SK-N-SH (cell line): ENCODE data around the gene G6PD. TPM values are rescaled to one million over a fixed set of nuclear protein-coding genes. Genes with fewer than 3 reads are reported as not detected.

Source experiments
- CTCF ChIA-PET: fragments of 300-600, 350-600 bp; formaldehyde crosslinking; extraction: SDS; loops from one replicate; lab custom pipeline; 2021; lab: Yijun Ruan, JAX
- POLR2A ChIA-PET: fragments of 350-600 bp; sonication (Branson Sonifier 250); formaldehyde crosslinking; extraction: SDS; loops from one replicate; lab custom pipeline; 2020; ENCODE audit warnings: antibody characterized with exemption, inconsistent platforms; lab: Yijun Ruan, JAX
- DNase-seq: peaks from one replicate; pipeline ENCODE4 v3.0.0; 2012
- H2AFZ ChIP-seq: fragments of 200-600 bp; sonication (generic); 2 replicates; pipeline ENCODE4 v1.8.1; 2016; ENCODE audit warnings: antibody characterized with exemption, mild to moderate bottlenecking, low read depth
- H3F3A ChIP-seq: fragments of 200-600 bp; sonication (generic); replicated peaks from 2 replicates; pipeline ENCODE3; 2016; ENCODE audit warnings: antibody characterized with exemption, mild to moderate bottlenecking; ENCODE audit not compliant: insufficient read depth
- H3K27ac ChIP-seq, 2 experiments: fragments of 200-500 bp in 1 of 2; fragments of 200-600 bp in 1 of 2; sonication (Bioruptor generic) in 1 of 2; sonication (generic), shearing (Covaris generic) in 1 of 2; 2 replicates each; pipeline versions ENCODE4 v1.5.1 to v1.6.1; 2014 to 2016; ENCODE audit warnings: low read depth in 2 of 2, inconsistent platforms in 1 of 2, low read length in 1 of 2, mild to moderate bottlenecking in 1 of 2, mixed read lengths in 1 of 2
- H3K27me3 ChIP-seq: fragments of 200-600 bp; sonication (generic), shearing (Covaris generic); 2 replicates; pipeline ENCODE4 v1.6.1; 2016; ENCODE audit warnings: mixed run types; ENCODE audit not compliant: insufficient read depth
- H3K36me3 ChIP-seq, 2 experiments: fragments of 200-500 bp in 1 of 2; fragments of 200-600 bp in 1 of 2; sonication (Bioruptor generic) in 1 of 2; sonication (generic) in 1 of 2; replicated peaks in 1 of 2; 2 replicates each; pipeline versions ENCODE3 to v1.5.1; 2014 to 2016; ENCODE audit warnings: low read length in 1 of 2, mild to moderate bottlenecking in 1 of 2; ENCODE audit not compliant: insufficient read depth in 2 of 2, control insufficient read depth in 1 of 2
- H3K4me1 ChIP-seq, 2 experiments: fragments of 200-500 bp in 1 of 2; fragments of 200-600 bp in 1 of 2; sonication (Bioruptor generic) in 1 of 2; sonication (generic), shearing (Covaris generic) in 1 of 2; 2 replicates each; pipeline versions ENCODE4 v1.5.1 to v1.6.1; 2014 to 2016; ENCODE audit warnings: low read depth in 1 of 2, low read length in 1 of 2, mixed run types in 1 of 2; ENCODE audit not compliant: insufficient read depth in 2 of 2, control insufficient read depth in 1 of 2
- H3K4me2 ChIP-seq: fragments of 200-600 bp; sonication (generic), shearing (Covaris generic); 2 replicates; pipeline ENCODE4 v1.6.1; 2017; ENCODE audit warnings: mixed run types
- H3K4me3 ChIP-seq, 2 experiments: fragments of 200-500 bp in 1 of 2; fragments of 200-600 bp in 1 of 2; sonication (Bioruptor generic) in 1 of 2; sonication (generic), shearing (Covaris generic) in 1 of 2; 2 replicates each; pipeline versions ENCODE4 v1.5.1 to v1.8.1; 2014 to 2016; ENCODE audit warnings: low read depth in 2 of 2, inconsistent platforms in 1 of 2, low read length in 1 of 2, mild to moderate bottlenecking in 1 of 2, mixed read lengths in 1 of 2, moderate library complexity in 1 of 2
- H3K79me2 ChIP-seq: fragments of 200-600 bp; sonication (generic); 2 replicates; pipeline ENCODE4 v1.8.1; 2017; ENCODE audit warnings: mild to moderate bottlenecking; ENCODE audit not compliant: insufficient read depth
- H3K9ac ChIP-seq: fragments of 200-600 bp; sonication (generic); 2 replicates; pipeline ENCODE4 v1.6.1; 2017; ENCODE audit warnings: mixed run types
- H3K9me2 ChIP-seq: fragments of 200-600 bp; sonication (generic); 2 replicates; pipeline ENCODE4 v1.6.1; 2017; ENCODE audit warnings: mixed run types
- H3K9me3 ChIP-seq: fragments of 200-600 bp; sonication (generic); 2 replicates; pipeline ENCODE4 v1.6.1; 2017; ENCODE audit warnings: mixed run types, mild to moderate bottlenecking, moderate library complexity
- H4K20me1 ChIP-seq: fragments of 200-600 bp; sonication (generic); 2 replicates; pipeline ENCODE4 v1.6.1; 2017; ENCODE audit warnings: mild to moderate bottlenecking, mixed run types; ENCODE audit not compliant: insufficient read depth
- ELF1 ChIP-seq: IDR thresholded peaks from 2 replicates; pipeline ENCODE4 v1.4.0; 2012
- FOSL2 ChIP-seq: IDR thresholded peaks from 2 replicates; pipeline ENCODE4 v1.4.0; 2012; ENCODE audit warnings: low read depth, mild to moderate bottlenecking, moderate library complexity, borderline replicate concordance
- REST ChIP-seq: IDR thresholded peaks from 2 replicates; pipeline ENCODE4 v1.6.1; 2012; ENCODE audit warnings: mild to moderate bottlenecking, low read depth, low read length, moderate library complexity
- TCF12 ChIP-seq: IDR thresholded peaks from 2 replicates; pipeline ENCODE4 v1.4.0; 2012
- TEAD4 ChIP-seq: IDR thresholded peaks from 2 replicates; pipeline ENCODE4 v1.4.0; 2012; ENCODE audit warnings: mild to moderate bottlenecking, borderline replicate concordance; ENCODE audit not compliant: insufficient read depth
- USF2 ChIP-seq: fragments of 150-350 bp; IDR thresholded peaks from 2 replicates; pipeline ENCODE4 v1.6.1; 2017; ENCODE audit warnings: antibody characterized with exemption, low read length, low read depth, borderline replicate concordance
- WGBS: methylation state at CpG from one replicate; pipeline ENCODE4 v1.1.6; 2017; ENCODE audit warnings: low lambda C conversion rate; 5-methylcytosine and 5-hydroxymethylcytosine counted together
- polyA plus RNA-seq, 3 experiments: library from polyadenylated mRNA; depleted of rRNA; stranded (reverse); fragments of >200 nt; gene quantifications; 2 replicates each; pipeline ENCODE4 v1.2.3, GENCODE V29; 2012
- TF ChIP-seq, protein P1 (sequence below): IDR thresholded peaks from 2 replicates; pipeline ENCODE4 v1.4.0; 2012; ENCODE audit warnings: low read depth

Gene G6PD
- polyA plus RNA-seq, 1 of the 3 experiments (the other 2 are of a cell fraction) = 131 TPM

GRCh38 chrX:154483325-154483724, 63.3 kb downstream of the G6PD start:
- H2AFZ ChIP-seq = no peak overlapping the region
- H4K20me1 ChIP-seq = no peaks in the 10 kb centered on the region
- 0 out of 2 replicates have a peak, but pooled peaks cover 14% of the 10 kb centered on the region for H3K27me3 ChIP-seq
- no peaks in the 10 kb centered on the region for H3K9me3 ChIP-seq
- H3F3A ChIP-seq = no peaks in the 10 kb centered on the region
- H3K79me2 ChIP-seq = peaks cover 15% of the 10 kb centered on the region; the same call in 1 of the 2 replicates
- CTCF ChIA-PET = interaction anchor here (1.0 kb wide), 1 partner anchor 18 kb away, joined by 4 read pairs; no protein-coding TSS in a partner anchor
- no peak for DNase-seq
- no peak overlapping the region for H3K27ac ChIP-seq
- H3K36me3 ChIP-seq = peaks cover 0 to 14% of the 10 kb centered on the region in 2 experiments
- H3K9ac ChIP-seq = no peak overlapping the region
- peaks cover 0 to 10% of the 10 kb centered on the region in 2 experiments; a peak in 1 of 4 replicates for H3K4me1 ChIP-seq
- no peak overlapping the region for H3K4me3 ChIP-seq
- TF ChIP-seq, protein P1, sequence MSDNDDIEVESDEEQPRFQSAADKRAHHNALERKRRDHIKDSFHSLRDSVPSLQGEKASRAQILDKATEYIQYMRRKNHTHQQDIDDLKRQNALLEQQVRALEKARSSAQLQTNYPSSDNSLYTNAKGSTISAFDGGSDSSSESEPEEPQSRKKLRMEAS = no peak
- TF ChIP-seq ELF1 (no peak), FOSL2 (no peak), REST (no peak), TEAD4 (no peak)
- TF ChIP-seq, all 33 proteins: peak for 0
- Histone ChIP-seq H3K4me2 (no peak overlapping the region), H3K9me2 (no peaks in the 10 kb centered on the region)
- WGBS = 52% methylated on average over 7 of the region's 7 CpGs
- POLR2A ChIA-PET = no interaction called here

DNA sequence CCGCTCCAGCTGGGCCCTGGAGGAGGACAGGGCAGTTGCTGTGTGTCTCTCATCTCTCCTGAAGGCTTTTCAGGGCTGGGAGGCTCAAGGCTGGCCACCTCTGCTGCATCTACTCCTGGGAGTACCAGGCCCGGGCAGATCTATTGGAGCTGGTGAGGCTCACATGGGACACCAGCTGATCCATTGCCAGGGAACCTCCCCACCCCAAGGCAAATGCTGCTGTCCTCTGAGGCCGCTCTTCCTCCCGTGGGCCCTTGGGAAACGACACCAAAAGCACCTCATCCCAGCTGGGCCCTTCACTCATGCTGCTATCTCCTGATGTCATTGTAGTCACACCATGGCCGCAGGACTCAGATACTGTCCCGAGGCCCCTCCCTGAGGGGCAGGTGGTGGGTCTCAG, 63.9 kb downstream of the G6PD start:
- no peak overlapping the region for H3K4me2 ChIP-seq
- peaks cover 15% of the 10 kb centered on the region; the same call in 1 of the 2 replicates for H3K79me2 ChIP-seq
- DNase-seq = no peak
- no peak overlapping the region for H3K27ac ChIP-seq
- no peak for TF ChIP-seq USF2
- TF ChIP-seq TCF12 = no peak
- peaks cover 0 to 14% of the 10 kb centered on the region in 2 experiments; a peak in 1 of 4 replicates for H3K4me1 ChIP-seq
- H4K20me1 ChIP-seq = no peaks in the 10 kb centered on the region
- no peaks in the 10 kb centered on the region for H3K9me3 ChIP-seq
- CTCF ChIA-PET = interaction anchor here (0.8 to 1.0 kb wide), 2 partner anchors 18 to 44 kb away, joined by 4 read pairs; no protein-coding TSS in a partner anchor
- POLR2A ChIA-PET = no interaction called here
- no peak overlapping the region for H2AFZ ChIP-seq
- WGBS = 59% methylated on average over 5 of the region's 7 CpGs
- H3F3A ChIP-seq = peaks cover under 1% of the 10 kb centered on the region
- no peak overlapping the region for H3K9ac ChIP-seq
- no peaks in the 10 kb centered on the region for H3K9me2 ChIP-seq
- no peak overlapping the region for H3K4me3 ChIP-seq
- H3K27me3 ChIP-seq = 0 out of 2 replicates have a peak, but pooled peaks cover 8% of the 10 kb centered on the region
- H3K36me3 ChIP-seq = peaks cover 0 to 14% of the 10 kb centered on the region in 2 experiments
